HG03159 (cell line): ENCODE measurements around the gene LENG9.

ENCODE experiments used
- ATAC-seq: cut with Tn5 transposase; IDR thresholded peaks from one replicate; pipeline ENCODE4 v1.9.1; 2021; ENCODE audit warnings: mild to moderate bottlenecking, moderate library complexity; ENCODE audit not compliant: unreplicated experiment

LENG9 gene

GRCh38 chr19:54444737-54445136 is 18.8 kb downstream of the LENG9 start:
- no peak for ATAC-seq

GRCh38 chr19:54440641-54441040 is 22.9 kb downstream of the LENG9 start:
- no peak for ATAC-seq

GRCh38 chr19:54439174-54439851 is 24.3 kb downstream of the LENG9 start:
- no peak for ATAC-seq

- ATAC-seq = no peak
These were observed 26.8 kb downstream of the LENG9 start for GRCh38 chr19:54436628-54437252.

GRCh38 chr19:54436031-54436523 is 27.5 kb downstream of the LENG9 start:
- no peak for ATAC-seq

GRCh38 chr19:54435551-54436016 is 28.0 kb downstream of the LENG9 start:
- no peak for ATAC-seq

- no peak for ATAC-seq
These were observed 28.7 kb downstream of the LENG9 start for GRCh38 chr19:54434873-54435214.

GRCh38 chr19:54434112-54434872 is 29.3 kb downstream of the LENG9 start:
- ATAC-seq = no peak

- ATAC-seq = no peak
These were observed 29.9 kb downstream of the LENG9 start for GRCh38 chr19:54433697-54434096.

- no peak for ATAC-seq
These were observed 31.3 kb downstream of the LENG9 start for GRCh38 chr19:54432144-54432738.

GRCh38 chr19:54431255-54431838 is 32.2 kb downstream of the LENG9 start:
- ATAC-seq = no peak

- ATAC-seq = no peak
These were observed 33.0 kb downstream of the LENG9 start for GRCh38 chr19:54430306-54431254.

GRCh38 chr19:54429545-54430227 is 33.9 kb downstream of the LENG9 start:
- no peak for ATAC-seq

- ATAC-seq = no peak
These were observed 34.4 kb downstream of the LENG9 start for GRCh38 chr19:54429176-54429495.

GRCh38 chr19:54428323-54429175 is 35.0 kb downstream of the LENG9 start:
- ATAC-seq = no peak

GRCh38 chr19:54427586-54427985 is 36.0 kb downstream of the LENG9 start:
- ATAC-seq = no peak

GRCh38 chr19:54426291-54426931 is 37.2 kb downstream of the LENG9 start:
- ATAC-seq = no peak

- ATAC-seq = no peak
These were observed 38.2 kb downstream of the LENG9 start for GRCh38 chr19:54425382-54425723.
